GM08714 (cell line): ENCODE data around the gene ATN1.

Source experiments
- H3K4me3 ChIP-seq: fragments of 200-500 bp; sonication (Bioruptor generic); 2 replicates; pipeline ENCODE4 v1.5.1; 2014; ENCODE audit warnings: mild to moderate bottlenecking, low read length, inconsistent platforms
- ZNF274 ChIP-seq: IDR thresholded peaks from 2 replicates; pipeline ENCODE4 v1.6.1; 2012; ENCODE audit warnings: mild to moderate bottlenecking, low read depth, low read length

The ATN1 gene

GRCh38 chr12:6968426-6968825 is 40.7 kb downstream of the ATN1 start:
- TF ChIP-seq ZNF274, result no peak
- no peak overlapping the region; the same call in 1 of the 2 replicates for H3K4me3 ChIP-seq

GRCh38 chr12:6970096-6970527 is 42.4 kb downstream of the ATN1 start:
- H3K4me3 ChIP-seq, result peak overlapping the region; percentile 93
- TF ChIP-seq ZNF274, result no peak

- H3K4me3 ChIP-seq, result no peak overlapping the region
- TF ChIP-seq ZNF274, result no peak
Measured at GRCh38 chr12:6974180-6974579, 46.4 kb downstream of the ATN1 start.

- no peak for TF ChIP-seq ZNF274
- H3K4me3 ChIP-seq, result no peak overlapping the region
Measured at GRCh38 chr12:6975297-6976032, 47.7 kb downstream of the ATN1 start.

- H3K4me3 ChIP-seq, result no peak overlapping the region
- TF ChIP-seq ZNF274, result no peak
Measured at GRCh38 chr12:6977653-6978052, 49.9 kb downstream of the ATN1 start.

- no peak overlapping the region for H3K4me3 ChIP-seq
- TF ChIP-seq ZNF274, result no peak
Measured at GRCh38 chr12:6978188-6978587, 50.4 kb downstream of the ATN1 start.

GRCh38 chr12:6978611-6979011 is 50.9 kb downstream of the ATN1 start:
- H3K4me3 ChIP-seq, result no peak overlapping the region
- no peak for TF ChIP-seq ZNF274

- TF ChIP-seq ZNF274, result no peak
- H3K4me3 ChIP-seq, result no peak overlapping the region
Measured at GRCh38 chr12:6979021-6979420, 51.3 kb downstream of the ATN1 start.

GRCh38 chr12:6979453-6979852 is 51.7 kb downstream of the ATN1 start:
- no peak for TF ChIP-seq ZNF274
- H3K4me3 ChIP-seq, result no peak overlapping the region

- no peak for TF ChIP-seq ZNF274
- no peak overlapping the region for H3K4me3 ChIP-seq
Measured at GRCh38 chr12:6980075-6980474, 52.3 kb downstream of the ATN1 start.

- TF ChIP-seq ZNF274, result no peak
- no peak overlapping the region for H3K4me3 ChIP-seq
Measured at GRCh38 chr12:6980740-6981139, 53.0 kb downstream of the ATN1 start.

- no peak for TF ChIP-seq ZNF274
- H3K4me3 ChIP-seq, result no peak overlapping the region
Measured at GRCh38 chr12:6981152-6982052, 53.6 kb downstream of the ATN1 start.

- H3K4me3 ChIP-seq, result no peak overlapping the region
- TF ChIP-seq ZNF274, result no peak
Measured at GRCh38 chr12:6982532-6982931, 54.8 kb downstream of the ATN1 start.

- TF ChIP-seq ZNF274, result no peak
- H3K4me3 ChIP-seq, result no peak overlapping the region
Measured at GRCh38 chr12:6987956-6988553, 60.3 kb downstream of the ATN1 start.
